HPDE6-E6E7 (cell line): Measurements from ENCODE around the gene ITGAX.

ENCODE experiments used
- DNase-seq: peaks from one replicate; pipeline ENCODE4 v3.0.0; 2011; ENCODE audit warnings: missing footprints; ENCODE audit errors: extremely low spot score

The ITGAX gene

GRCh38 chr16:31348579-31348978, 6.4 kb upstream of the ITGAX start:
- DNase-seq: no peak

- no peak for DNase-seq
These were observed 4.5 kb upstream of the ITGAX start for GRCh38 chr16:31350275-31351005.

GRCh38 chr16:31351246-31351941, 3.6 kb upstream of the ITGAX start:
- no peak for DNase-seq

- no peak for DNase-seq
These were observed 3.0 kb upstream of the ITGAX start for GRCh38 chr16:31351942-31352325.

GRCh38 chr16:31352376-31353115, 2.4 kb upstream of the ITGAX start:
- no peak for DNase-seq

- DNase-seq: no peak
These were observed 590 bp downstream of the ITGAX start for GRCh38 chr16:31355431-31356100.

GRCh38 chr16:31356566-31357323, 1.8 kb downstream of the ITGAX start:
- no peak for DNase-seq

- no peak for DNase-seq
These were observed 2.5 kb downstream of the ITGAX start for GRCh38 chr16:31357324-31358109.

- DNase-seq: no peak
These were observed 5.3 kb downstream of the ITGAX start for GRCh38 chr16:31360251-31360650.

GRCh38 chr16:31361201-31362110, 6.5 kb downstream of the ITGAX start:
- no peak for DNase-seq

GRCh38 chr16:31362476-31363405, 7.8 kb downstream of the ITGAX start:
- no peak for DNase-seq

GRCh38 chr16:31363721-31364120, 8.7 kb downstream of the ITGAX start:
- no peak for DNase-seq

GRCh38 chr16:31364421-31364820, 9.4 kb downstream of the ITGAX start:
- DNase-seq: no peak

- DNase-seq: no peak
These were observed 10.3 kb downstream of the ITGAX start for GRCh38 chr16:31365131-31365865.

- no peak for DNase-seq
These were observed 12.9 kb downstream of the ITGAX start for GRCh38 chr16:31367853-31368252.

GRCh38 chr16:31371008-31371407, 16.0 kb downstream of the ITGAX start:
- DNase-seq: no peak

GRCh38 chr16:31371619-31372484, 16.9 kb downstream of the ITGAX start:
- no peak for DNase-seq
